HG02798 (cell line): ENCODE measurements around the gene ASXL2.
"Not testable (repeated sequence)": the region's sequence is repeated elsewhere in the genome, so short reads cannot be mapped to it uniquely, and the experiment has no call there.

ENCODE experiments used
- ATAC-seq: cut with Tn5 transposase; IDR thresholded peaks from one replicate; pipeline ENCODE4 v1.9.1; 2021; ENCODE audit warnings: mild to moderate bottlenecking; ENCODE audit not compliant: unreplicated experiment, poor library complexity

The ASXL2 gene

GRCh38 chr2:25743132-25743830, 135.0 kb downstream of the ASXL2 start:
- ATAC-seq, result no peak

GRCh38 chr2:25742501-25742900, 135.8 kb downstream of the ASXL2 start:
- no peak for ATAC-seq

GRCh38 chr2:25740810-25741381, 137.4 kb downstream of the ASXL2 start:
- ATAC-seq, result no peak

- no peak for ATAC-seq
These were observed 139.6 kb downstream of the ASXL2 start for GRCh38 chr2:25738383-25739343.

GRCh38 chr2:25736899-25737515, 141.3 kb downstream of the ASXL2 start:
- no peak for ATAC-seq

- no peak for ATAC-seq
These were observed 142.5 kb downstream of the ASXL2 start for GRCh38 chr2:25735835-25736234.

GRCh38 chr2:25728559-25728958, 149.7 kb downstream of the ASXL2 start:
- ATAC-seq, result no peak

- ATAC-seq, result no peak
These were observed 151.8 kb downstream of the ASXL2 start for GRCh38 chr2:25726522-25726921.

GRCh38 chr2:25725877-25726276, 152.4 kb downstream of the ASXL2 start:
- no peak for ATAC-seq

- no peak for ATAC-seq
These were observed 153.5 kb downstream of the ASXL2 start for GRCh38 chr2:25724756-25725155.

GRCh38 chr2:25722224-25722623, 156.1 kb downstream of the ASXL2 start:
- ATAC-seq, result no peak

GRCh38 chr2:25720575-25720974, 157.7 kb downstream of the ASXL2 start:
- ATAC-seq, result no peak

GRCh38 chr2:25714740-25715139, 163.5 kb downstream of the ASXL2 start:
- ATAC-seq, result no peak

GRCh38 chr2:25712455-25712854, 165.8 kb downstream of the ASXL2 start:
- ATAC-seq, result no peak

GRCh38 chr2:25711675-25712354, 166.5 kb downstream of the ASXL2 start:
- ATAC-seq, result no peak

GRCh38 chr2:25710750-25711149, 167.5 kb downstream of the ASXL2 start:
- no peak for ATAC-seq

- ATAC-seq, result no peak
These were observed 168.9 kb downstream of the ASXL2 start for GRCh38 chr2:25709349-25709748.

GRCh38 chr2:25707927-25708590, 170.2 kb downstream of the ASXL2 start:
- ATAC-seq, result no peak

- ATAC-seq, result not testable (repeated sequence)
These were observed 172.7 kb downstream of the ASXL2 start for GRCh38 chr2:25705575-25705974.

- no peak for ATAC-seq
These were observed 176.5 kb downstream of the ASXL2 start for GRCh38 chr2:25701801-25702200.
